Osteocyte (in vitro differentiated cells): ENCODE data around the gene CNOT6L. TPM values are rescaled to one million over a fixed set of nuclear protein-coding genes. Genes with fewer than 3 reads are reported as not detected.

Experiments used
- DNase-seq: peaks from one replicate; pipeline ENCODE4 v3.0.0; 2021; ENCODE audit warnings: mixed read lengths; ENCODE audit not compliant: unreplicated experiment; ENCODE audit errors: extremely low spot score
- H3K27ac Mint-ChIP-seq: one replicate; pipeline ENCODE4 v1.8.0; 2021; ENCODE audit warnings: mild to moderate bottlenecking, mixed read lengths; ENCODE audit not compliant: unreplicated experiment
- H3K27me3 Mint-ChIP-seq: one replicate; pipeline ENCODE4 v1.8.0; 2021; ENCODE audit warnings: mixed read lengths; ENCODE audit not compliant: unreplicated experiment
- H3K36me3 Mint-ChIP-seq: one replicate; pipeline ENCODE4 v1.8.0; 2021; ENCODE audit warnings: mixed read lengths; ENCODE audit not compliant: unreplicated experiment
- H3K4me1 Mint-ChIP-seq: one replicate; pipeline ENCODE4 v1.8.0; 2021; ENCODE audit warnings: mixed read lengths; ENCODE audit not compliant: unreplicated experiment
- H3K4me3 Mint-ChIP-seq: one replicate; pipeline ENCODE4 v1.8.0; 2021; ENCODE audit warnings: mild to moderate bottlenecking, moderate library complexity, mixed read lengths; ENCODE audit not compliant: unreplicated experiment
- H3K9me3 Mint-ChIP-seq: one replicate; pipeline ENCODE4 v1.8.0; 2021; ENCODE audit warnings: mixed read lengths; ENCODE audit not compliant: unreplicated experiment
- CTCF ChIP-seq: fragments of 200-600 bp; sonication (generic); IDR thresholded peaks from 2 replicates; pipeline ENCODE4 v1.5.0; 2021; ENCODE audit warnings: antibody characterized with exemption, mild to moderate bottlenecking, moderate library complexity
- total RNA-seq: library from RNA; stranded (reverse); gene quantifications from 2 replicates; pipeline ENCODE4 v1.2.1, GENCODE V29; 2021

The CNOT6L gene
- total RNA-seq, 1 donor from 2014 or later, result 28.6 TPM

- Mint-ChIP-seq H3K9me3 (no peaks in the 10 kb centered on the region), H3K4me1 (peaks cover 13% of the 10 kb centered on the region), H3K27me3 (peaks cover 25% of the 10 kb centered on the region), H3K27ac (no peak overlapping the region), H3K36me3 (no peaks in the 10 kb centered on the region), H3K4me3 (no peak overlapping the region)
- DNase-seq, result no peak
- no peak for TF ChIP-seq CTCF
Measured at GRCh38 chr4:77692847-77693432, 126.2 kb downstream of the CNOT6L start.

- Mint-ChIP-seq H3K27ac (no peak overlapping the region), H3K4me3 (no peak overlapping the region), H3K27me3 (peaks cover 51% of the 10 kb centered on the region), H3K36me3 (no peaks in the 10 kb centered on the region), H3K9me3 (no peaks in the 10 kb centered on the region), H3K4me1 (no peaks in the 10 kb centered on the region)
- TF ChIP-seq CTCF, result no peak
- DNase-seq, result no peak
Measured at GRCh38 chr4:77681792-77682191, 137.4 kb downstream of the CNOT6L start.

- Mint-ChIP-seq H3K27me3 (peaks cover 39% of the 10 kb centered on the region), H3K4me3 (no peak overlapping the region), H3K27ac (no peak overlapping the region), H3K4me1 (no peaks in the 10 kb centered on the region), H3K9me3 (no peaks in the 10 kb centered on the region), H3K36me3 (no peaks in the 10 kb centered on the region)
- no peak for DNase-seq
- no peak for TF ChIP-seq CTCF
Measured at GRCh38 chr4:77676842-77677241, 142.3 kb downstream of the CNOT6L start.

GRCh38 chr4:77671051-77671450 is 148.1 kb downstream of the CNOT6L start:
- DNase-seq, result no peak
- Mint-ChIP-seq H3K36me3 (no peaks in the 10 kb centered on the region), H3K4me3 (no peak overlapping the region), H3K9me3 (no peaks in the 10 kb centered on the region), H3K27me3 (peaks cover 16% of the 10 kb centered on the region), H3K4me1 (no peaks in the 10 kb centered on the region), H3K27ac (no peak overlapping the region)
- TF ChIP-seq CTCF, result no peak

- no peak for TF ChIP-seq CTCF
- H3K27me3 Mint-ChIP-seq, result peaks cover 17% of the 10 kb centered on the region
- no peaks in the 10 kb centered on the region for H3K4me1 Mint-ChIP-seq
Measured at GRCh38 chr4:77669946-77670590, 149.1 kb downstream of the CNOT6L start.

More at GRCh38 chr4:77669946-77670590, 149.1 kb downstream of the CNOT6L start:
- no peak for DNase-seq
- no peak overlapping the region for H3K4me3 Mint-ChIP-seq
- H3K9me3 Mint-ChIP-seq, result no peaks in the 10 kb centered on the region
- H3K27ac Mint-ChIP-seq, result no peak overlapping the region
- H3K36me3 Mint-ChIP-seq, result no peaks in the 10 kb centered on the region
